Glomerular visceral epithelial cell (primary cell): Measurements from ENCODE around the gene ZNF831.

Experiments
- DNase-seq: peaks from one replicate; pipeline ENCODE4 v3.0.0-alpha.2; 2016; ENCODE audit errors: extremely low spot score

Gene ZNF831

DNA sequence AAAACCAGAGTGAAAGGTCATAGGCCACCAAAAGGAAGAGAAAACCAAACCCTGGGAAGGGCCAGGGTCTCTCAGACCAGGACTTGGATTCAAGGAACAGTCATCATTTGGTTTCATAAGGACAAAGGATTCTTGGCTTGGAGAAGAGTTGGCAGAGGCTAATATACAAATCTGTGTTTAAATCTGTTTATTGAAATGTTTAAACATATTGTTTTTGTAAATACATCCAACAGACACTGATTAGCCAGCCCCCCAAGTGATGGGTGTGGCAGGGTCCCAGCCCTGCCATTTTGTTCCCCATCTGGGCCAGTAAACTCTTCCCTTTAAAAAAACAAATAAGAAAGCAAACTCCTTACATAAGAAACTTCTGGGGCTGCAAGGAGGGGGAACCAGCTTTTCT is 6.1 kb upstream of the ZNF831 start:
- DNase-seq = no peak

DNA sequence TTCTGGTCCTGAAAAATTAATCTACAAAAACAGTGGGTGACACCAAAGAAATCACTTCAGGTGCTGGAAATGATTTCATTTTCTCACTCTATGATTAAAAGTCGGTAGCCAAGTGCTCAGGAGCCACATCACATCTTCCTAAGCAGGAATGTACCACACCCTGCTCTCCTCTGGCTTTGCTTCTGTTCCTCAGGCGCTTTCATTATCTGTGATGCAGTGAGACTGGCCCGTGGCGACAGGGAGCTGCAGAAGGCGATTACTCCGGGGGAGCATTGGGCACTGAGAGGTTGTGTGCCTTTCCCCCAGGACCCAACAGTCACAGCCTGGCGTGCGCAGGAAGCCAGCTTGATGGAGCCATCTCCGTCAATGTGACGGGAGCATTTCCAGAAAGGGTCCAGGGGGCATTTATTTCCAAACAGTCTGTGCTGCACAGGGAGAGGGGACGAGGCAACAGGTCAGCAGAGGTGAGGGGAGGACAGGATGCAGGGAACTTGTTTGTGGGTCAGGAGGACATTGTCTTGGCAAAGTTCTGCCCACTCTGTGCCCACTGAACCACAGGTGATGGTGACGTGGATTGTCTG is 5.6 kb upstream of the ZNF831 start:
- DNase-seq = no peak

DNA sequence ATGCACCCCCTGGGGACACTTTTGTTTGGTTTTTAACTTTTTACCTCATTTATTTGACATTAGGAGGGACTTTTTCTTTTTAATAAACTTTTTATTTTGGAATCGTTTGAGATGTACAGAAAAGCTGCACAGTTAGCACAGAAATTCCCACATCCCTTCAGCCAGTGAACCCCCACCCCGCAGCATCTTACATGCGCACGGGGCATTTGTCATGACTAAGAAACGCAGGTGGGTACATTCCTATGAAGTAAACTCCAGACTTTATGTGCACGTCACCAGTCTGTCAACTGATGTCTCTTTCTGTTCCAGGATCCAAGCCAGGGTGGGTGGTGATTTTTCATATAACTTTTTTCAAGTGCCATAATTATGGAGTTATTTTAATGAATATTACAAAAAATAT is 4.9 kb upstream of the ZNF831 start:
- no peak for DNase-seq

DNA sequence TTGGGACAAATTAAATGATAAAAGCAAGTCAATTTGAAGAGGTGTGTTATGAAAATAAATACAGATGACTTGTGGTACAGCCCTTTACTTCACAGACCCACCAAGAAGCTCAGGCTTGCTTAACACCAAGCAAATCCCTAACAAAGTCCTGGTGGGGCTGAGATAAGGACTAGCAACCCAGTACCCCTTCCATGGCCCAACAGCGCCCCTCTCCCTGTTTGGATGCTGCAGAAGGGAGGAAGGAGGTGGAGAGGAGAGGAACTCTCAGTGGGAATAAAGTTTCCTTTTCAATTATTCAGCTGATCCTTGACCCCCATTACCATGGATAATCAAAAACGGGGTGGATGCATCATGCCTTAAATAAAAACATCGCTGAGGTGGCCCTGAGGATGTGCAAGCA is 4.5 kb upstream of the ZNF831 start:
- no peak for DNase-seq

DNA sequence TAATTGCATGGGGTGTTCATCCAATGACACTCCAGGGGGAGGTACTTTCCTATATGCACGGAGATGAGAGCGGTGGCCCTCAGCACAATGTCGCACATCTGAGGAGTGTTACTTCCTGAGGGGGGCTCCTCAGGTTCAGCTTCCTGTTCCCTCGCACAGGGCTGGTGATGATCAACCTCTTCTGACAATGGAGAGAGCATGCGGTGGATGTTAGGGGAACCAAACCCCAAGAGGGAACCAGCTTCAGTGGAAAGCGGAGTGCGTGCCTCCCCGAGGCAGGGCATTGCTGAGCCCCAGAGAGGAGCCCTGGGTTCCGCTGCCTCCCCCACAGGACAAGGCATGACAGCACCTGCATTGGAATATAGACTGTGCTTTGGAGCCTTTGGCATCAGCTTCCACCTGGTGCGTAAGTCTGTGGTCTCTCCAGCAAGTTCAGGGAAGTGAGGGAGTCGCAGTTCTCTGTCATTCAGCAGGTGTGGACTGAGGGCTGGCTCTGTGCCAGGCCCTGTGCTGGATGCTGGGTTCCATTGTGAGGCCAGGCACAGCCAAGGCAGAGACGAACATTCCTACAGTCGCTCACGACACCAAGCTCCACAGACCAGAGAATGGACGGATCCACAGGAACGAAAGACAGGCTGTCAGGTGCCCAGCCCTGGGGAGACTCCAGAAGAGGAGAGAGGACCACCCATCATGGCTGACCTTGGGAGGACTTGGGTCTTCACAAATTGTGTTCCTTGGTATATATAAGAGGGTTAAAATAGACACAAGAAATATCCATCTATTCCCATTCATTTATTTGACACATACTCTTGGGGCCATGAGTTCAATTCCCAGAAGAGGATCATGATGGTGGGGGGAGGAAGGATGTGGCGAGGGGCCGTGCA is 3.9 kb upstream of the ZNF831 start:
- no peak for DNase-seq

DNA sequence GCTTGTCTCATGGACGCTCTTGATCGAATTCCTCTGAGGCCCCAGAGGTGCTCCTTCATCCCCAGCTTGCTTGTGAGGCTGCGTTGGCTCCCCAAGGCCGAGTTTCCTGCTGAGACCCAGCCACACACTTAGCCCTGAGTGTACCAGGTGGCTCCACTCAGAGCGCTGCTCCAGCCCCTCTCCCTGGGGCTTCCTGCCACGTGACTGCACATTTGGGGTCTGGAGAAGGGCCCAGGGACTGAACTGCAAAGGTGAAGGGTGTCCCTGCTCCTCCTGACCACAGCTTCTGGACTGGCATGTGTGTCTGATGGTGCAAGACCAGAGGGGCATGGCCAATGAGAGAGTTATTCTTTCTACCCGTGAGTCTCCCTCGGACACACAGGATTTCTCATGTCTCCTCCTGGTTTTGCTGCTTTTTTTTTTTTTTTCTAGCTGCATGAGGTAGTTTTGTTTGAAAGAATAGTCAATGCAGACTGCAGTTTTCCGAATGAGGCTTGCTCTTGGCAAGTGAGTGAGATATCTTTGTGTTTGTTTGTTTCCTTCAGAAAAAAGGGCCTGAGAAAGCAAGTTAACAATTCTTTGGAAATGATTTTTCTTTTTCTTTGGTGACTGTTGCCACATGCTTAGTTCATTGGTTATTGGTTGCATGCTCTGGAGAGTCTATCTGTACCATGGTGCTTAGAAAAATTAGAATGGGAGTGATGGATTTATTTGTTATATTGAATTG is 3.1 kb upstream of the ZNF831 start:
- DNase-seq = no peak

DNA sequence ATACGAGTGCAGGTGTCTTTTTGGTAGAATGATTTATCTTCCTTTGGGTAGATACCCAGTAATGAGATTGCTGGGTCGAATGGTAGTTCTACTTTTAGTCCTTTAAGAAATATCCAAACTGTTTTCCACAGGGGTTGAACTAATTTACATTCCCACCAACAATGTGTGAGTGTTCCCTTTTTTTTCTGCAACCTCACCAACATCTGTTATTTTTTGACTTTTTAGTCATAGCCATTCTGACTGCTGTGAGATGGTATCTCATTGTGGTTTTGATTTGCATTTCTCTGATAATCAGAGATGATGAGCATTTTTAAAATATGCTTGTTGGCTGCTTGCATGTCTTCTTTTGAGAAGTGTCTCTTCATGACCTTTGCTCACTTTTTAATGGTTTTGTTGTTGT is 1.9 kb upstream of the ZNF831 start:
- no peak for DNase-seq

DNA sequence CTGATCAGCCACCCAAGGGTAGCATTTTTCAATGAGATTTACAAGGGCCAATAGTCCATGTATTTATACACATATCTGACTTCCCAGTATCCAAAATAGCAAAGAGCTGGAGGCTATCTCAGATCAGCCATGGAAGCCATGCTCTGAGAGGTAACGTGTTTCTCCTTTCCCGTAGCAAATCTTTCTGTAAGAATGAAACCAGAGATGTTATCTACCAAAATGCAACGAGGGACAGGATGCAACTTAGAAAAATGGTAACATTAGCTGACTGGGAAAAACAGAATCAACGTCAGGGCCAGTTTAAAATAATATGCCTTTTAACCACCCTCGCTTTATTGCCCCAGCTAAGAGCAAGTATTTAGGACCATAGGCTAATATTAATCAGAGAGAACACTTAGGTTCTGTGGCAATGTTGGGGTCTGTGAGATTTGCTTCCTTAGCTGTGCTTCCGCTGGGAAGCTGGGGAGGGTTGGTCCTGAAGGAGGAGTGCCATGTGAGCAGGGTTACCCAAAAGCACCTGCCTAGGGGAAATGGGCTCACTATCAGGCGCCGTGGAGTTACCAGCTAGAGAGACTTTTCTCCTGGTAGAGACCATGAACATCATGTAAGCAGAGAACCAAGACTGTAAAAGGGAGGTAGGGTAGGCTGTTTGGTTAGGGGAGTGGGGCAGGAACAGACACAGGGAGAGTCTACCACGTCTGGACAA is 1.2 kb downstream of the ZNF831 start:
- DNase-seq = no peak

DNA sequence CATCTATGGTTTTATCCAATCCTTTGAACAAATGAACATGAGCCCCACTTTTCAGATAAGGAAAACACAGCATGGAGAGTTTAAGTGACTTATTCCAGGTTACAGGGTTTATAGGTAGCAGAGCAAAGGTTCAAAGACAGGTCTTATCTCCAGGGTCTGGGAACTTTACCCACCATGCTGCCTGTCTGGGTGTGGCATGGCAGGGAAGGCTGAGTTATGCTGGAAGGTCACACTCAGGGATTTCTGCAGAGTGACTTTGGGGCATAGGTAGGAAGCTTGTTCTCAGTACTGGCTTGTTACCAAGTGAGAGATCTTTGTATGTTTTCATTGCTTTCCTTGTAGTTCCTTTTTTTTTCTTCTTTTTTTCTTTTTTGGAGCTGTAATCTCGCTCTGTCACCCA is 1.8 kb downstream of the ZNF831 start:
- DNase-seq = no peak

DNA sequence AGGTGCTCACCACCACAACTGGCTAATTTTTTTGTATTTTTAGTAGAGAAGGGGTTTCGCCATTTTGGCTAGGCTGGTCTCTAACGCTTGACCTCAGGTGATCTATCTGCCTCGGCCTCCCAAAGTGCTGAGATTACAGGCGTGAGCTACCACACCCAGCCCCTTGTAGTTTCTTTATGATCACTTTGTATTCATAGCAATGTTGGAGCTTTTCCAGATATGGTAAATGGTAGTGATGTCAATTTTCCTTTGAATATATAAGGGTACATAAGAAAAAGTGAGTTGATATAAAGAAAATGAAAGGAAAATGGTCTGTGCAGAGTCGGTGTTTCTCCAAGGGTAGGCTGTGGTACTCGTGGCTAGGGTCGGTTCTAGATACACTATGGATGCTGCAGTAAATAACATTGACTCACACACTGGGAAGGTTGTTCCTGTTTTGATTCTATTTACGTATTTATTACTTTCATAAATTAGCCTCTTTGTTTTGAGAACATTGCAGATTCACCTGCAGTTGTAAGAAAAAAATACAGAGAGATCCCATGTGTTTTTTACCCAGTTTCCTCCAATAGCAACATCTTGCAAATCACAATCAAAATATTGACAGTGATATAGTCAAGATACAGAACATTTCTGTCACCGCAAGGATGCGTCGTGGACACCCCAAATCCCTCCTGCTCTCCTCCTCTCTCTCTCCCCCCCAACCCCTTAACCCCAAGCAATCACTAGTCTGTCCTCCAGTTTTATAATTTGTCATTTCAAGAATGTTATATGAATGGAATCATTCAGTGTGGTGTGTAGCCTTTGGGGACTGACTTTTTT is 2.5 kb downstream of the ZNF831 start:
- no peak for DNase-seq

DNA sequence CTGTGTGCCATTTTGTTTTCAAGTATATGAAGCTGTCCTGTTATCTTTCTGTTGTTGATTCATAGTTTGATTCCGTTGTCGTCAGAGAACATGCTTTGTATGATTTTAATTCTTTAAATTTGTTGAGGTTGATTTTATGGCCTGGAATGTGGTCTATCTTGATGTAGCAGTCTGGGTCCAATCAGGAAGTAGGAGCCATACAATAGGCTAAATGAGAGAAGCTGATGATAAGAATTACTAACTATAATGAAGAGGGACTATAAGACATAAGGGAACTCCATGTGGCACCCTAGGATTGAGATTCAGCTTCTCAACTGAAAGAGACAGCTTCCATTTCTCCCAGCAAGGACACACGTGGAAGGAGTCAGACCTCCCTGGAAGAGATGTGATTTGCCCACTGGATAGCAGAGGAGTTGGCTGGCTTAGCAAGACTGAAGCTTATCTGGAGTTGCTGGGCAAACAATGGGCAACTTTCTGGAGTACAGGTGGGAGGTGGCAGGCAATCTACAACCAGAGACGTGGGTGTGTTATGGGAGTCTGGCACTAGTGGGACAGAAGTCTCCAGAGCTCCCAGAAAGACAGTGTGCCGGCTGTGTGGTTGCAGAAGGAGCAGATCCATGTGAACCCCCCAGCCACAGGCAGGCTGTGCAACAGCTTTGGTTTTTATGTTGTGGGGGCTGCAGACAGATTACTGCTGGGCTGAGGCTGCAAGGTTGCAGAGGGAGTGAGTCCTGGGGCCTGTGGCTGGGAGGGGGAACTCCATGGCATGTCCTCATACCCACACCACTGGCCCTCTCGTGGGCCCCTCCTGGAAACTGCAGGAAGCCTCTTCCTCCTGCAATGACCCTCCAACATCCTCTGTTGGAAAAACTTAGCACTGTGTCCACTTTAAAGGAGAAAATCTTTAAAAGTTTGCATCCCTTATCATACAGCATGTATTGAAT is 7.1 kb downstream of the ZNF831 start:
- no peak for DNase-seq

DNA sequence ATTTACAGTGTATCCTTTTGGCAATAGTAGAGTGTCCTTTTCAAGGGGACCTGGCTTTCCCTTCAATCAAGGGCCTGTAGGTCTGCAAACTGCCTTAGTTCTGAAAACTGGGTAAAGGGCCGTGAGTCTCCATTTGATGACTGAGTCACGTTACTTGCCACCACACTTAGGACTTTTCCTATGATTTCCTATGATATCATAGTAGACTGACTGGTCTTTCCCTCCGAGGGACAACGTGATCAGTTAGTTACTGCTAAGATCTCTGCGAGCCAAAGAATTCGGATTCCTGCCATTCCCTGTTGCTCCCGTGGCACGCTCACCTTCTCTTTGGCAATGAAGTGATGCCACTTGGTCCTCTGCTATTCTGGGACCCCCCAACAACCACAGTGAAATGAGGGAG is 8.4 kb downstream of the ZNF831 start:
- DNase-seq = no peak

DNA sequence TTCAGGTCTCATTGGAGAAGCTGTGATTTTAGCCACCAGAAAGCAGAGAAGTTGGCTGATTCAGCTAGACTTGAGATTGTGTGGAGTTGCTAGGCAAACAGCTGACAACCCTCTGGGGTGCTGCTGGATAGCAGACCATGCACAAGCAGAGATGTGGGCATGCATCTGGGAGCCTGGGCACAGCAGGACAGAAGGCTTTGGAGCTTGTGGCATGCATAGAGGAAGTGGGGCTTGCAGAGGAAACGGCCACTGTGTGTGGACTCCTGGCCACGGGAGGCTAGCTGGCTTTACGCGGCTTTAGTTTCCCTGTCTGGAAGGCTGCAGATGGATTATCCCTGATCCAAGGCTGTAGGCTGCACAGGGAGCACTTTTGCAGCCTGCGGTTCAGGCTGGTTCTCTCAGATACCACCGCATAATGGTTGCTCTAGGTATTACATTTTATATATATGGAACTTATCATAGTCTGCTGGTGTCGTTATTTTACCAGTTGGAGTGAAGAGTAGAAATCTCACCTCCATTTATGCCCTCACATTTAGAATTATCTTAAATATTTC is 10.4 kb downstream of the ZNF831 start:
- DNase-seq = no peak

DNA sequence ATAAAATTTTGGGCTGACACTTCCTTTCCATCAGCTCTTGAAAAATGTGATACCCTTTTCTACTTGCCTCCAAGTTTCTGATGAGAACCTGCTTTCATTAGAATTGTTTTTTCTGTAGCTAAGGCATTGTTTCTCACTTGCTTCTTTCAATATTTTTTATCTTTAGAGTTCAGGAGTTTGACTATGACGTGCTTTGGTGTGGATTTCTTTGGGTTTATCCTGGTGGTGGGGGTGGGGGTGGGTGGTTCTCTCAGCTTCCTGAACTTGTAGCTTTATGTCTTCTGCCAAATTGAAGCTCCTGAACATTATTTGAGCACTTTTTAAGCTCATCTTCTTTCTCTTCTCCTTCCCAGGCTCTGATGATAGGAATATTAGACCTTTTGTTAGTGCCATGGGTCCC is 11.4 kb downstream of the ZNF831 start:
- no peak for DNase-seq

DNA sequence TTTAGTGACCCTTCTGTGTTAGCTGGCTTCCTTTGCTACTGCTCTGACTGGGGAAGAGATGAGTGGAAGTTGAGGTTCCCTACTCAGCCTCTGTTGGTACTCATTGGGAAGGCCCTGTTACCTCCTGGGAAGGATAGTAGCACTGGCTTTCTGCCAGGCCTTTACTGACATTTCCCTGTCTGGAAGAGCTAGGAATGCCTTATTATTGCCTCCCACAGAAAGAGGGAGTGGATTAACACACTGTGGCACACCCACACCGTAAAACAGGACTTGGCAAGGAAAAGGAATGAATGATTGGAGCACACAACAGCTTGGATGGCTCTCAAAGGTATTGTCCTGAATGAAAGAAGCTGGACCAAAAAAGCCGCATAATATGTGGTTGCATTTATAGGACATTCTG is 12.2 kb downstream of the ZNF831 start:
- no peak for DNase-seq

DNA sequence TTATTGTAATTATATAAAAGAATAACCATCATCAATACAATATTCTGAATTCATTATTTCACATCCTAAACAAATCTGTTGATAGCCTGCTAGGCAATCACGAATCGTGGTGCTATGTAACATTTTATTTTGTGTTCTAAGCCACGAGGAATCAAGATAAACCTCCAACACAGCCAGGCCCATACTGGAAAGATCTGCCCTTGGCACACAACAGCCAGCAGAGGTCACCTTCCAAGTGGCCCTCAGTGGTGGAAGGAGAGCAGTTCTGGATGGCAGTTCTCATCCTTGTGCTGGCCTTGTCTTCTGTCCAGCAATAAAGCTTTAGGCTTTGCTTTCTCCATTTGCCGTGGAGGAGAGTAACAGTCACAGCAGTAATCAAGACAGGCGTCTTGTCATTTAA is 13.2 kb downstream of the ZNF831 start:
- no peak for DNase-seq

DNA sequence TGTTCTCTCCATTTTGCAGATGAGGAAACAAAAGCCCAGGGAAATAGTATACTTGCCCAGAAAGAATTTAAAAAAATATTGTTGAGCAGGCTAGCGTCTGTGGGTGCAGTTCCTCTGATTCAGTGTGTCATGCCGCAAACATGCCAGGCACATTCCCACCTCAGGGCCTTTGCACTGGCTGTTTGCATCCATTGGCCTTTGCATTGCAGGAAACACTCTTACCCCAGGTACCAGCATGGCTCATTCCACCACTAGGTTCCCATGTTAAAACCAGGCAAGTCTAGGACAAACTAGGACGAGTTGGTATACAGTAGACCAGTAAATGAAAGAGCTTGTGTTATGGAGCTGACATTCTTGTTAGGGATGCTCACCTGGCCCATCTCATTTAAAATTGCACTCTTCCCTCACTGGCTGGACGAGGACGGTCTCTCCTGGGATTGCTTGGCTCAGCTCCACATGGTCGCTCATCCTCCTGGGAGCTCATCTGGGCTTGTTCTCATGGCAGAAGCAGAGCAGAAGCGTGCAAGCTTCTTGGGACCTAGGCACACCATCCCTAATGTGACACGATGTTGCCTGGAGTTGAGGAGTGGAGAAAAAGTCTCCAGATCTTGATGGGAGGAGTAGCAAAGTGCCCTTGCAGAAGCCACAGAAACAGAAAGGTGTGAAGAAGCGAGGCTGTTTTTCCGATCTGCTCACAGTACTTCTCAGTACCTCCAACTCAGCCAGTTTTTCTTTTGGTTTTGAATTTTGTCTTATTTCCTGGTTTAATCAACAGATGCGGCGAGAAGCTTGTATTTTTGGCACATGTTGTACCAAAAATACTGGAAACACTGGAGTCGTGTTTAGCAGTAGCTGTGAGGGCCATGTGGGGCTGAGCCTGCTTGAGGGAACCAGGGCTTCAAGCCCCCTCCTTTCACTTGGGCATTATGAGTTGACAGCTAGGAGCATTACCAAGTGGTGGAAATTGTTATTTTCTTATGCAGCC is 13.9 kb downstream of the ZNF831 start:
- DNase-seq = no peak

DNA sequence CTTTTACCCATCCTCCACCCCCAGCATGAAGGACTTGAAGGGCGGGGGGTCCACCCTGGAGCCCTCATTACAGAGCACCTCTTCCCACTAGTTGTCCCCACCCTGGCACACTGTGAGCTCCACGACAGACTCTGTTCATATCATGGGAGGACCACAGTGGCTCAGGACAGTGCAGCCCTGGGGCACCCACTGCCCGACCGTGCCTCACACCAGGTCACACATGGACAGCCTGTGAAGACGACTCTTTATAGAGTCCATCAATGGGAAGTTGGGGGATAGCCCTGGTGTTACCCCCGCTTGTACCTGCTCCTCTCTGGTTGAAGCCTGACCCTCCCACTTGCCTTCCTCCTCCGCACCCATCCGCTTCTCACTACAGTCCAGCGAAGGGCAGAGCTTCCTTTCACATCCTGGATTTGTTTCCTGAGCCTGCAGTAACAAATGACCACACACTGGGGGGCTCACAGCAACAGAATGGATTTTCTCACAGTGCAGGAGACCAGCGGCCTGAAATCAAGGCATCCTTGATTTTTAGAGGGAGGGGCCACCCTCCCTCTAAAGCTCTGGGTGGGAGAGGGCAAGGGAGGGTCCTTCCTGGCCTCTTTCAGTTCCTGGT is 15.5 kb downstream of the ZNF831 start:
- no peak for DNase-seq
